Right lobe of liver (tissue), 6 donors: ENCODE data around the gene STK24. TPM values are rescaled to one million over a fixed set of nuclear protein-coding genes. Genes with fewer than 3 reads are reported as not detected.

ENCODE experiments used
- ATAC-seq, 4 donors: fragments of 200-7000 bp; cut with Tn5 transposase; one replicate each; pipeline ENCODE4 v1.9.1; 2020; ENCODE audit warnings: mild to moderate bottlenecking in 4 of 4, moderate library complexity in 4 of 4
- DNase-seq, 3 donors: peaks; one replicate each; pipeline ENCODE4 v3.0.0-alpha.2; 2020
- H3K27ac ChIP-seq, 3 donors: fragments of 200-600 bp; one replicate each; pipeline ENCODE4 v1.8.0; 2022
- H3K27me3 ChIP-seq, 2 donors: fragments of 200-600 bp; one replicate each; pipeline ENCODE4 v1.8.0; 2022
- H3K36me3 ChIP-seq, 4 donors: fragments of 200-600 bp; sonication (generic) in 1 of 4; one replicate each; pipeline versions ENCODE4 v1.5.1 to v1.8.0; 2017 to 2022; ENCODE audit warnings: control low read depth in 1 of 4
- H3K4me1 ChIP-seq, 4 donors: fragments of 200-600 bp; sonication (generic) in 1 of 4; one replicate each; pipeline versions ENCODE4 v1.5.1 to v1.8.0; 2017 to 2022; ENCODE audit warnings: control low read depth in 1 of 4
- H3K4me3 ChIP-seq, 3 donors: fragments of 200-600 bp; one replicate each; pipeline ENCODE4 v1.8.0; 2022
- H3K9me3 ChIP-seq, 4 donors: fragments of 200-600 bp; sonication (generic) in 1 of 4; one replicate each; pipeline versions ENCODE4 v1.5.1 to v1.8.0; 2017 to 2022; ENCODE audit warnings: control low read depth in 1 of 4
- POLR2A ChIP-seq: fragments of 450-650 bp; IDR thresholded peaks from one replicate; pipeline ENCODE4 v1.6.1; 2017; ENCODE audit warnings: antibody characterized with exemption, mild to moderate bottlenecking
- WGBS: methylation state at CpG from one replicate; pipeline ENCODE4 v1.1.6; 2018; ENCODE audit warnings: low coverage, low lambda C conversion rate; ENCODE audit not compliant: insufficient coverage; ENCODE audit errors: missing lambda C conversion rate; 5-methylcytosine and 5-hydroxymethylcytosine counted together
- intact Hi-C, 2 donors: fragments of 100-400 bp; cut with DNase I; formaldehyde crosslinking; loops; one replicate each; pipeline versions ENCODE4 v1.11.2 to v1.14.1; 2022
- total RNA-seq, 6 experiments: library from RNA; depleted of rRNA in 2 of 6; stranded (reverse); fragments of >200 nt in 2 of 6; fragmentation: NEBNext Ultra II Directional in 3 of 6; extraction: Animal tissue kit (Norgen Biotek cat#: 25700) in 3 of 6; gene quantifications; one replicate each; pipeline versions ENCODE4 v1.1.0 to v1.2.4, GENCODE V29; 2016 to 2023
- TF ChIP-seq, protein P1 (sequence below), 4 donors: fragments of 200-600 bp in 3 of 4; fragments of 450-650 bp in 1 of 4; IDR thresholded peaks; one replicate each; pipeline versions ENCODE4 v1.5.1 to v1.8.0; 2016 to 2022; ENCODE audit warnings: antibody characterized with exemption in 4 of 4, mild to moderate bottlenecking in 2 of 4
- donor health status: DM: no; HTN: yes; CAD: no.
- donor health status: DM: no; HTN: no; CAD: no.
- donor health status: DM: no; HTN: no; CAD: no.
- donor health status: DM: no; HTN: yes; CAD: no.
- donor health status: DM: no; HTN: yes; CAD: no.

The STK24 gene
- total RNA-seq, 6 experiments from 2014 or later: 14.8 to 40.8 (median 28.6) TPM

DNA sequence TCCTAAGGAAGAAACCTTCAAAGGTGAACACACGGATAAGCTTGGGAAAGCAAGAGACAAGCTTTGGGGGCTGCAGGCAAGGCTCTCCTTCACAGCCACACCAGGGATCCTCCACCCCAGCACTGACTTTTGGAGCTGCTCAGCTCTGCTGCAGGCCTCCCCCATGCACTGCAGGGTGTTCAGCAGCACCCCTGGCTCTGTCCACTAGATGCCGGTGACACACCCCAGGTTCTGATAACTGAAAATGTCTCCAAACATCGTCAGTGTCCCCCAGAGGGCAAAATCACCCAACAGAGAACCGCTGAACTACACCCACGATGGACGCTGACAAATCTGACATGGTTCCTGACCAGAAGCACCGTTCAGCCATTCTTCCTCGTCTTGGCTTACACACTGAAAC lies 90.5 kb downstream of the STK24 start:
- intact Hi-C loops: loop anchor here in 1 of 2 donors (10.0 kb wide), 1 partner anchor 78 kb away; no protein-coding TSS in a partner anchor
- peaks cover 0 to 72% (median 38%) of the 10 kb centered on the region in 4 donors for H3K4me1 ChIP-seq
- H3K27me3 ChIP-seq: no peaks in the 10 kb centered on the region
- no peaks in the 10 kb centered on the region for H3K36me3 ChIP-seq
- no peak overlapping the region for H3K4me3 ChIP-seq
- H3K27ac ChIP-seq: no peak overlapping the region
- ATAC-seq (no peak), DNase-seq (no peak)
- TF ChIP-seq, protein P1, sequence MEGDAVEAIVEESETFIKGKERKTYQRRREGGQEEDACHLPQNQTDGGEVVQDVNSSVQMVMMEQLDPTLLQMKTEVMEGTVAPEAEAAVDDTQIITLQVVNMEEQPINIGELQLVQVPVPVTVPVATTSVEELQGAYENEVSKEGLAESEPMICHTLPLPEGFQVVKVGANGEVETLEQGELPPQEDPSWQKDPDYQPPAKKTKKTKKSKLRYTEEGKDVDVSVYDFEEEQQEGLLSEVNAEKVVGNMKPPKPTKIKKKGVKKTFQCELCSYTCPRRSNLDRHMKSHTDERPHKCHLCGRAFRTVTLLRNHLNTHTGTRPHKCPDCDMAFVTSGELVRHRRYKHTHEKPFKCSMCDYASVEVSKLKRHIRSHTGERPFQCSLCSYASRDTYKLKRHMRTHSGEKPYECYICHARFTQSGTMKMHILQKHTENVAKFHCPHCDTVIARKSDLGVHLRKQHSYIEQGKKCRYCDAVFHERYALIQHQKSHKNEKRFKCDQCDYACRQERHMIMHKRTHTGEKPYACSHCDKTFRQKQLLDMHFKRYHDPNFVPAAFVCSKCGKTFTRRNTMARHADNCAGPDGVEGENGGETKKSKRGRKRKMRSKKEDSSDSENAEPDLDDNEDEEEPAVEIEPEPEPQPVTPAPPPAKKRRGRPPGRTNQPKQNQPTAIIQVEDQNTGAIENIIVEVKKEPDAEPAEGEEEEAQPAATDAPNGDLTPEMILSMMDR (IDR thresholded peaks at IDR 0.05): no peak
- TF ChIP-seq POLR2A: no peak
- WGBS: 100% methylated on average over 5 of the region's 8 CpGs
- no peaks in the 10 kb centered on the region for H3K9me3 ChIP-seq

- ATAC-seq: no peak
- Histone ChIP-seq H3K36me3 (no peaks in the 10 kb centered on the region), H3K4me3 (no peak overlapping the region), H3K27me3 (no peaks in the 10 kb centered on the region), H3K4me1 (peaks cover 0 to 68% (median 36%) of the 10 kb centered on the region in 4 donors), H3K27ac (peak overlapping the region; percentile 67 to 91 (median 79)), H3K9me3 (no peaks in the 10 kb centered on the region)
- DNase-seq: no peak
- TF ChIP-seq POLR2A: no peak
- TF ChIP-seq, protein P1 (IDR thresholded peaks at IDR 0.05): no peak
- 94% methylated on average over 5 of the region's 11 CpGs for WGBS
- intact Hi-C loops: loop anchor here in 1 of 2 donors (10.0 kb wide), 1 partner anchor 79 kb away; no protein-coding TSS in a partner anchor
These were observed 91.3 kb downstream of the STK24 start for GRCh38 chr13:98485561-98485960.

GRCh38 chr13:98484289-98485219 lies 92.4 kb downstream of the STK24 start:
- TF ChIP-seq POLR2A: no peak
- TF ChIP-seq, protein P1 (IDR thresholded peaks at IDR 0.05): no peak
- intact Hi-C loops: loop anchor here in 1 of 2 donors (10.0 kb wide), 1 partner anchor 80 kb away; no protein-coding TSS in a partner anchor
- Histone ChIP-seq H3K4me3 (no peak overlapping the region), H3K4me1 (peaks cover 0 to 65% (median 31%) of the 10 kb centered on the region in 4 donors), H3K9me3 (no peaks in the 10 kb centered on the region), H3K27ac (peak overlapping the region; percentile 67 to 91 (median 79)), H3K36me3 (no peaks in the 10 kb centered on the region), H3K27me3 (no peaks in the 10 kb centered on the region)
- DNase-seq (peak; percentile 70 to 83 (median 74)), ATAC-seq (peak; percentile 60 to 78 (median 72))
- 34% methylated on average over 18 of the region's 21 CpGs for WGBS

GRCh38 chr13:98483601-98484288 lies 93.2 kb downstream of the STK24 start:
- H3K9me3 ChIP-seq: no peaks in the 10 kb centered on the region
- no peaks in the 10 kb centered on the region for H3K27me3 ChIP-seq
- no peak for TF ChIP-seq POLR2A
- TF ChIP-seq, protein P1 (IDR thresholded peaks at IDR 0.05): no peak
- no peak overlapping the region for H3K4me3 ChIP-seq
- intact Hi-C loops: loop anchor here in 1 of 2 donors (10.0 kb wide), 1 partner anchor 81 kb away; no protein-coding TSS in a partner anchor
- H3K36me3 ChIP-seq: no peaks in the 10 kb centered on the region
- H3K4me1 ChIP-seq: peaks cover 0 to 59% (median 29%) of the 10 kb centered on the region in 4 donors
- ATAC-seq: peak; percentile 6 to 35 (median 24)
- H3K27ac ChIP-seq: peak overlapping the region; percentile 7 to 91 (median 67)
- no peak for DNase-seq
- 58% methylated on average over 12 of the region's 14 CpGs for WGBS
